SW 1271 (cell line): ENCODE measurements around the gene UBE2J2.

Experiments used
- DNase-seq, 2 experiments: peaks; one replicate each; lab custom pipeline; 2025; lab: John Stamatoyannopoulos, UW

UBE2J2 gene

DNA sequence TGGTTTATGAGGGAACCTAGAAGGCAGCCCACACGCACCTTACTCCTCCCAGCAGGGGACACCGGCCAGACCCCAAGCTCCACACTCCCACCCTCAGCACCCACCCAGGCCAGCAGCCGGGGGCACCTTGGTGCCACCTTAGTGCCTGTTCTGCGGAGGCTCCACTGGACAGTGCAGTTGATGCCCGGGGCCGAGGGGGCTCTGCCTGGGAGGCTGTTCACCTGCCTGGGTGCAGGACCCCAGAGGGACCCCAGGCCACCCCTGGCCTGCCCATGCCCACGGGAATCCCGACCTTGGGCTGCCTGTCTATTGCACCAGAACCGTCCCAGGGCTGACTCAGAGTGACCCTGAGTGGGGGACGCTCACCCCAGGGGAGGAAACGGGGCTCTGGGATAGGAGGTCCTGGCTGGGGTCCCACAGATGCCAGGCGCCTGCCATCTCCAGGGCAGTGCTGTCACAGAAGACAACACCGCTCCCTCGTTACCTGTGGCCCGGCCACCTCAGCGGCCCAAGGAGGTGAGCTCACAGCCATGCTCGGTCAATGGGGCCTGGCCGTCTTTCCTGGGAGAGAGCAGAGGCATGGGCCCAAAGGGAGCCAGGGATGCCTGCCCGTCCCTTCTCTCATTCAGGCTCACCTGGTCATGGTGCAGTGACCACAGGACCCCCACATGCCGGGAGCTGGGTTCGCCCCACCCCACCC, 7.3 kb upstream of the UBE2J2 start:
- no peak for DNase-seq

DNA sequence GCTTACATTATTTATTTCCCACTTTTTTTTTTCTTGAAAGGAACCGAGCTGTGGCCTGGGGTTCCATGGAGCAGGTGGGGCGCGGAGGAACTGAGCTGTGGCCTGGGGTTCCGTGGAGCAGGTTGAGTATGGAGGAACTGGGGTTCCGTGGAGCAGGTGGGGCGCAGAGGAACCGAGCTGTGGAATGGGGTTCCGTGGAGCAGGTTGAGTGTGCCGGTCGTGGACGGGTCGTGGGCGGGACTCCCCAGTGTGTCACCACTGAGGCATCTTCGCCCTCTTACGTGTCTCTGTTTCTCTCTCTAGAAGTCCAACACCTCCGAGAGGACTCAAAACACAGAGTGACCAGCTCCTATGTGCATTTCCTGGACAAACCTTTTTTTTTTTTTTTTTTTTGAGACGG, 5.4 kb upstream of the UBE2J2 start:
- no peak for DNase-seq

DNA sequence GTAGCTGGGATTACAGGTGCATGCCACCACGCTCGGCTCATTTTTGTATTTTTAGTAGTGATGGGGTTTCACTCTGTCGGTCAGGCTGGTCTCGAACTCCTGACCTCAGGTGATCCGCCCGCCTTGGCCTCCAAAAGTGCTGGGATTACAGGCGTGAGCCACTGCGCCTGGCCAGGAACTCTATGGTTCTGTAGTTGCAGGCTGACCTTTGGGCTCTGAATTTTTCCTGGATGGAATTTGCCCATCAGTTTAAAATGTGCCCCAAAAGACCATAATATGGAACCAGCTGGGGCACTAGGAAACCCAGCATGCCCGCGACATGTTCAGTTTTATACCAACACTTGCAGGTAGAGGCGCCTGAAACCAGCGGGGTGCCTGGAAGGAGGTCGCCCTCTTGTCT, 5.0 kb upstream of the UBE2J2 start:
- no peak for DNase-seq

GRCh38 chr1:1275836-1276235, 2.2 kb upstream of the UBE2J2 start:
- no peak for DNase-seq

DNA sequence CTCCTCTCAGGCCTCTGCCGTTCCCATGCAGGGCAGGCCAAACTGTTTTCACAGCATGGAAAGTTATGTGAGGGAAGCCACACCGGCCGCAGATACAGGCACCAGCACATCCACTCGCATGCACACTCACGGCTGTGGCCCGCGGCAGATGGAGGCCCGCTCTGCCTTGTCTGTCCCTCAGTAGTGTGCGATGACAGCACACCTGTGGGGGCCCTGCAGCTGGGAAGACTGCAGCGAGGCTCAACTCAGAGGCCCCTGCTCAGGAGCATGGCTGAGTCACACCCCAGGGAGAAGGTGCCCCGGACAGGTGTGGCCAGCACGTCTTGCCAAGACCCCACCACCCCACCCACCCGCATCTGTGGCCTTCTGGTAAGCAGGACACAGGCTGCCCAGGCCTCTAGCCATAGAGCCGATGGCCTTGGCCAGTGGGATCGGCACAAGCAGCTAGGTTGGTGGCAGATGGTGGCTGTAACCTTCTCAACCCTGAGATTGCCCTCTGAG, 1.3 kb upstream of the UBE2J2 start:
- DNase-seq, result no peak

- no peak for DNase-seq
Observed at GRCh38 chr1:1274299-1274930, 761 bp upstream of the UBE2J2 start.

DNA sequence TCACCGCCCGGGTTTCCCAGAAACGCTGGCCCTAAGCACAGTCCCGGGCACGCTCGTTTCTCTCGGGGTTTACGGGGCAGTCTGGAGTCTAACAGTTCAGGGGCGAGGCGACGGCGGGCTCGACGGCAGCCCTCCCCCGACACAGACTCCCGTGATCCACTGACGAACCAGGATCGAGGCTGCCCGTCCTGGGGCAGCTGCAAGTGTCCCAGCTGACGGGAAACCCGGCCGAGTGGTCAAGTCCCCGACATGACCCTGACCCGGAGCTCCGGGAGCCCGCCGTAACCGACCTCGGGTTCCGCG, 494 bp downstream of the UBE2J2 start:
- no peak for DNase-seq

DNA sequence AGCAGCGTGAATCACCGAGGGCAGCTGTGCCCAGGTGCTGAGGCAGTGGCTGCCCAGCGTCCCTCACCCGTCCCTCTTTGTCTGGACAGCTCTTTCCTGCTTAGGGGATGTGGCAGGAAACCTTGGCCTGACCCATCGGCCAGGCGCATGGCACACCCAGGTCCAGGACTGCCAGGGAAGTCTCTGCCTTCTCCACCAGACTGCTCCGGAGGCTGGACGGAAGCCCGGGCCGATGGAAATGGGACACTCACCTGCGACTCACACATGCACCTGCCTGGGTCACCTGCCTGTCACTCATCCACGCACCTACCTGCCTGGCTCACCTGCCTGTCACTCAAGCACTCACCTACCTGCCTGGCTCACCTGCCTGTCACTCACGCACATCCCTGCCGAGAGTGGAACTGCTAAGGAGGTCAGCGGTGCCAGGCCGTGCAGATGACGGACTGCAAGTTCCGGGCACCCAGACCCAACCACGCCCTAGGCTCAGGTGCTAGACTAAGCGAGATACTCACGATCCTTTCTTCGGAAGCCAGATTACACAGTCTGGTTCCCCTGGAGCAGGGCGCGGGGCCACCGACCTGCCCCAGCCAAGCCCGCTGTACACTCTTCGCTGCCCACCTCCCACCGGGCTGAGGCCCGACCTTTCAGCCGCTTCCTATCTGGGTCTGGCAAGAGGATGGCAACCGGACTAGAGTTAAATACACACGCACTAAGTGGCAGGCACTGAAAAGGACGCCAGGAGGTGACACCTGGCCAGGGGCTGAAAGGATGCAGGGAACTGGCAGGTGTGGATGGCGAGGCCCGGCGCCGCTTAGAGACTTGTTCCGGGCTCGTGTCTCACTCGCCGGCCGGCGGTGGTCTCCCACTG, 1.1 kb downstream of the UBE2J2 start:
- no peak for DNase-seq

DNA sequence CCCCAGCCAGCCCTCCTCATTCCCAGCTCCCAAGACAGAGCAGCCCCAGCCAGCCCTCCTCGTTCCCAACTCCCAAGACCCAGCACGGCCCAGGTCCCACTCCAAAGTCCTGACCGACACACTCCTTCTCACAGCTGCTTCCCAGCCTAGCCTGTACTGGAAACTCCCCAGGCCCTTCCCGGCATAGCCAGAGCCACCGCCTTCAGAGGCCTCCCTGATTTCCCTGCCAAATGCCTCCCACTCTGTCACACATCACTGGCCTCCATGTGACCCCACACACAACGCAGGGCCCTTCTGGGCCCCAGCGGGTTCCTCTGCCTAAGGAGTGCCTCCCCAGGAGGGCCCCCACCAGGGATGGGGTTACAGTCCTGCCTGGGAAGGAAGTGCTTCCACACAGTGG, 2.8 kb downstream of the UBE2J2 start:
- no peak for DNase-seq

GRCh38 chr1:1268284-1268682, 5.4 kb downstream of the UBE2J2 start:
- DNase-seq, result no peak

GRCh38 chr1:1267488-1268283, 6.0 kb downstream of the UBE2J2 start:
- no peak for DNase-seq

DNA sequence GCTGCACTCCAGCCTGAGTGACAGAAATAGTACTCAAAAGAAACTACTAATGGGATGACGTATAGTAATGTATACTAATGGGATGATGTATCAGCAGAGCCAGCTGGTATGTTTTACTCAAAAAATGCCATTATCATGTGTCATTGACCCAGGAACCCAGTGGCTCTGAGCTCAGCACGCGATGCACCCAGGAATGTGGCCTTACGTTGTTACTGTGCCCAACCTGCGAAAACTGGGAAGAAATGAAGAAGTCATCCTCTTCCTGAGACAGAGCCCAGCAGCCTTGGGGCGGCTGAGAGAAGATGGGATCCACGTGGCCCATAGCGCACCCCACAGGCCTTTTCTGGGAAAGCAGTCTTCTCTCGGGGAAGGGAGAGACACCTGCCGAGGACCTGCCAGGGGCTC, 8.8 kb downstream of the UBE2J2 start:
- peak; percentile 85 to 89 for DNase-seq

DNA sequence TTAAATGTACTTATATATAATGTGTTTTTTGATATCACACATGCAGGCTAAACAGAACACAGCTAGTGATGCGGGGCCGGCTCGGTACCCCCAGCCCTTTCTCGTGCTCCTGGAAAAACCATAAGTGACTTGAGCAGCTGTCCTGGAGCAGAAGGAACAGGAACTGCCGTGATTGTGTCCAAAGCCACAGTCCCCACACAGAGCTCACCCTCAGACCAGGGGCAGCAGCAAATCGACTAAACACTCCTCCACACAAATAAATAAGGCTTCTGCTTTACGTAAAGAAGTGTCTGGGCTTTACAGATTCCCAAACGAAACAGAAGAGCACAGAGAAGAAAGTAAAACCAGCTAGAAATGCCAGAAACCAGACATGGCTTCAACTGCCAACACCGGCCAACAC, 9.6 kb downstream of the UBE2J2 start:
- DNase-seq, result no peak

GRCh38 chr1:1262758-1263157, 10.9 kb downstream of the UBE2J2 start:
- DNase-seq, result no peak

- DNase-seq, result no peak
Observed at GRCh38 chr1:1262071-1262470, 11.6 kb downstream of the UBE2J2 start.

DNA sequence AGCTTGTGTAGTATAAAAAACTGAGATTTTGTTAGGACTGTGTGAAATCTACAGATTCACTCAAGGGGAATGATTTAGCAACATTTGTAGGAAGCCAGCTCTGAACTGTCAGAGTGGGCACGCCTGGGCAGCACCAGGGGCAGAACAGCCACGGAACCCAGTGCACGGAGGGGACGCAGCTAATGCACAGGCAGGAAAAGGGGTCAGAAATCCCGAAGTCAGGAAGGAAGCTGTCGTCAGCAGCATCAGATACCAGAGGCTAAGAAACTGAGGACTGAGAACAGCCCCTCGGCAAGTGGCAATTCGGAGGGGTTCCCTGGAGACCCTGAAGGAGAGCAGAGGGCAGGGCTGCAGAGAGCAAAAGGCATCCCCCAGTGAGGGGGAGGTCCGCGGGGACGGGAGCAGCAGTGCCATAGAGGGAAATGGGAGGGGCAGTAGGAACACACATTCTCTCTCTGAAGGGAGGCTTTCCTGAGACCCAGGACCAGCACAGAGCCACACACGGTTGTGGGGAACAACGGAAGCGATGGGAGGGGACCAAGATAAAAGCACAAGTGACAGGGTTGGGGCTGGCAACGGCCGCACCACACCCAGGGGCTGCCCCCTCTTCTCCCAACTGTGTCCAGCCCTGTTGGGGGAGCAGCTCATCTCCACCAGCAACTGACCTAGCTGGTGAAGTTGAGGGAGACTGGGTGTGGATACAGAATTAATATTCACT, 12.7 kb downstream of the UBE2J2 start:
- DNase-seq, result no peak

DNA sequence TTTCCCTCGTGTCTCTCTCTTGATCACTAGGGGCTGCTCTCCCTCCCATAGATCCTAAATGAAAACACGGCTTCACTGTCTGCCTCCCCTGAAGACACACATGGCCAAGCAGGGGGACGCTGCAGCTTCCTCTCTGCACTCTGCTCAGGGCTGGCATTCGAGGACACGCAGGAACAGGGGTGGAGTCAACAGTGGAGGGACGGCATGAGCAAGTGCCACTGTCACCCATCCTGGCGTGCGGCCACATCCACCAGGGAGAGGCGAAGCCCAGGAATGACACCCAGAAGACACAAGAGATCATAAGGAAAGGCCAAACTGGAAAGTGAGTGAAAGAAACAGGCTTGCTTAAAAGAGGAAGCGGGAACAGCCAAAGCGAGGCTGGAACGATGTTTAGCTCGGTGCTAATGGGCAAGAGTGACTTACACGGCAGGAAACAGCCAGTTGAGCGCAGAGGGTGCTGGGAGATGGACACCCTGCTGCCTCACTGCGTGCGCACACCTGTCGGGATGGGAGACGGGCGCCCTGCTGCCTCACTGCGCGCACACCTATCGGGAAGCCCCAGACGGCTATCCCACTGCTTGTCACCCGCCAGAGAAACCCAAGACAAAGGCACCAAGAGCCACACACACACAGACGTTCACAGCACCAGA, 13.6 kb downstream of the UBE2J2 start:
- no peak for DNase-seq

GRCh38 chr1:1259540-1259939, 14.1 kb downstream of the UBE2J2 start:
- DNase-seq, result no peak

DNA sequence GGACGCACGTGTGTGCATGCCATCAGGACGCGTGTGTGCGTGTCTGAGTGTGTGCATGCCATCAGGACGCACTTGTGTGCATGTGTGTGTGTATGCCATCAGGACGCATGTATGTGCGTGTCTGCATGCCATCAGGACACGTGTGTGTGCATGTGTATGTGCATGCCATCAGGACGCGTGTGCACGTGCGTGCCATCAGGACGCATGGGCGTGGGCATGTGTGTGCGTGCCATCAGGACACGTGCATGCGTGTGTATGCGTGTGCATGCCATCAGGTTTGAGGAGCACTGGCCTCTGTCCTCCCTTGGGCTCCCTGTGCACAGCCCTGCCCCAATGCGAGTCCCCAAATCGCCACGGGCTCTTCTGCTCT, 14.6 kb downstream of the UBE2J2 start:
- no peak for DNase-seq

DNA sequence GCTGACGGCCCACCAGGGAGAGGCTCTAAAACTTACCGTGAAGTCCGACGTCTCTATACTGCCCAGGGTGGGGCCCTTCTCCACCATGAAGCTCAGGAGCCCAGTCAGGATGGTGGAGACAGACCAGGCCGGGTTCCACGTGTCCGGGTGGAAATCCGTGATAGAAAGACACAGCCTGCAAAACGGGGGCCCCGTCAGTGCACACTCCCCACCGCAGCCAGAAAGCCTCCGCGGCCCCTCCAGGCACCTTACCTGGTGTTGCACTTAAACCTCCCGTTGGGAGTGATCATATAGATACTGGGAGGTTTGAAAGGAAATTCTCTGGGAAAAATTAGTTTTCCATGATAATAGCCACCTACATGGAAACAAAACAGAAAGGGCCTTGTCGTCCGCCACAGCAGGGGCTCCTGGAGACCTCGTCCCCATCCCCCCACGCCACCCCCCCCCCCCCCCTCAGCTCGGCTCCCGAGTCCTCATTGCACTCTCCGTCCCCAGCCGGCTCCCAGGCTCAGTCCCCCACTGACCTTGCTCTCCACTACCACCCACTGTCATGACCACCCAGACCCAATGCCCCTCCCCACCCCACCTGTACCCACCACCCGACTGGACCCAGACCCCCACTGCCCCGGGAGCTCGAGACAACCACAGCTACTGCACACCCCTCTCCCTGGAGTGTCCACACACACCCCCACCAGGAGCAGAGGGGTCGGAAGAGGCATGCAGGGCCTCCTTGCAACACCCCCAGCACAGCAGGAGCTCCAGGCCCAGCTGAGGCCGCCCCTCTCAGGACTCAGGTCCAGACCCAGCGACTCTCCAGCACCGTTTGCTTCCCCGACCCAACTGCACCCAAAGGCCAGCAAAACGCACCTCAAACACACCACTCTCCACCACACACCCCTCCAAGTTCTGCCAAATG, 16.4 kb downstream of the UBE2J2 start:
- no peak for DNase-seq
